Activated T-cell treated with anti-CD3 and anti-CD28 coated beads, Interleukin-2, amount 50 U/mL, for 24 hours (primary cell): Measurements from ENCODE around the gene ACTRT3.
"Not testable (repeated sequence)": the region's sequence is repeated elsewhere in the genome, so short reads cannot be mapped to it uniquely, and the experiment has no call there.

ENCODE experiments used
- DNase-seq: peaks from one replicate; pipeline ENCODE4 v3.0.0-alpha.2; 2020
- H3K27ac Mint-ChIP-seq: 2 replicates; pipeline ENCODE4 v1.8.0; 2020; ENCODE audit warnings: mild to moderate bottlenecking, mixed read lengths
- H3K27me3 Mint-ChIP-seq: 2 replicates; pipeline ENCODE4 v1.8.0; 2020; ENCODE audit warnings: mixed read lengths
- H3K36me3 Mint-ChIP-seq: 2 replicates; pipeline ENCODE4 v1.8.0; 2020; ENCODE audit warnings: low read depth, mixed read lengths
- H3K4me1 Mint-ChIP-seq: 2 replicates; pipeline ENCODE4 v1.8.0; 2020; ENCODE audit warnings: low read depth, mixed read lengths
- H3K4me3 Mint-ChIP-seq: 2 replicates; pipeline ENCODE4 v1.8.0; 2020; ENCODE audit warnings: mild to moderate bottlenecking, moderate library complexity, mixed read lengths
- H3K9me3 Mint-ChIP-seq: 2 replicates; pipeline ENCODE4 v1.8.0; 2020; ENCODE audit warnings: mixed read lengths

ACTRT3 gene

GRCh38 chr3:169758359-169758994, 10.9 kb downstream of the ACTRT3 start:
- DNase-seq = no peak
- Mint-ChIP-seq H3K27ac (peak overlapping the region; percentile 52), H3K9me3 (peaks cover 2% of the 10 kb centered on the region), H3K36me3 (no peaks in the 10 kb centered on the region), H3K27me3 (no peaks in the 10 kb centered on the region), H3K4me1 (peaks cover 36% of the 10 kb centered on the region), H3K4me3 (no peak overlapping the region)

DNA sequence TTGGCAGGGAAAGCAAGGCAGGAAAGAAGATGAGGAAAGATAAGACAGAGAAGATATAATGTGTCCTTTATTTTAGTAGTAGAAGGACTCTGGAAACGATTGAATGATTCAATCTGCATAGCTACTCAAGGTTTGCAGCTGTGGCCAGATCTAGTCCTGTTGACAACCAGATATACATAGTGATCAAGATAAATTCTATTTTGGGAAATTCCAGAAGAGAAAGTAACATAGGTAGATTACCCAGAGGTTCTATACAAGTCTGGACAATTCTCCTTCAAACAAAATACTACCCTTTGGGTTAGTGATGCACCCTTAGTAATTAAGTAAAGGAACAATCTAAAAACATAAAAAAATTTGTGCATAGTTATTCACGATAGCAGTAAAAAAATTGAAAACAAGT, 13.9 kb downstream of the ACTRT3 start:
- Mint-ChIP-seq H3K27me3 (peaks cover 11% of the 10 kb centered on the region), H3K36me3 (no peaks in the 10 kb centered on the region), H3K4me3 (no peak overlapping the region), H3K9me3 (peaks cover 2% of the 10 kb centered on the region), H3K27ac (no peak overlapping the region), H3K4me1 (peaks cover 27% of the 10 kb centered on the region)
- no peak for DNase-seq

DNA sequence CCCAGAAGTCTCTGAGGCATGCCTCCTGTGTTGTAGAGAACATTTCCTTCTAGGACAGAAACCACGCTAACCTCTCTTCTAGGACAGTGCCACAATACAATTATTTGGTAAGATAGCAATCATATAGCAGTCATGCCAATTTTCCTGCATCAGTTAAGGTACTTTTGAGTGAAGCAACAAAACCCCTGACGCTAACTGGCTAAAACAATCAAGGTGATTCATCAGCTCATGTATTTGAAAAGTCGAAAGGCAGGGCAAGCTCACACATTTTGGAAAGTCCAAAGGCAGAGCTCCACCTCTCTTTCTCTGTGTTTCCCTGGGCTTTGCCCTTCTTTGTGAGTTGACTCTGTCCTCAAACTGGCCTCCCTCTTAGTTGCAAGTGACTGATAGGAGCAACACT, 14.7 kb downstream of the ACTRT3 start:
- H3K27ac Mint-ChIP-seq = no peak overlapping the region
- peaks cover 2% of the 10 kb centered on the region for H3K9me3 Mint-ChIP-seq
- no peak overlapping the region for H3K4me3 Mint-ChIP-seq
- no peaks in the 10 kb centered on the region for H3K36me3 Mint-ChIP-seq
- DNase-seq = no peak
- peaks cover 15% of the 10 kb centered on the region for H3K27me3 Mint-ChIP-seq
- peaks cover 21% of the 10 kb centered on the region for H3K4me1 Mint-ChIP-seq

GRCh38 chr3:169751875-169752274, 17.5 kb downstream of the ACTRT3 start:
- H3K4me1 Mint-ChIP-seq = peaks cover 7% of the 10 kb centered on the region
- no peak overlapping the region for H3K4me3 Mint-ChIP-seq
- DNase-seq = no peak
- H3K27ac Mint-ChIP-seq = no peak overlapping the region
- H3K36me3 Mint-ChIP-seq = no peaks in the 10 kb centered on the region
- peaks cover 25% of the 10 kb centered on the region for H3K27me3 Mint-ChIP-seq
- peaks cover 2% of the 10 kb centered on the region for H3K9me3 Mint-ChIP-seq

- Mint-ChIP-seq H3K4me1 (peaks cover 7% of the 10 kb centered on the region), H3K36me3 (no peaks in the 10 kb centered on the region), H3K27ac (no peak overlapping the region), H3K27me3 (peaks cover 35% of the 10 kb centered on the region), H3K9me3 (no peaks in the 10 kb centered on the region), H3K4me3 (no peak overlapping the region)
- no peak for DNase-seq
Measured at GRCh38 chr3:169750665-169751064, 18.7 kb downstream of the ACTRT3 start.

DNA sequence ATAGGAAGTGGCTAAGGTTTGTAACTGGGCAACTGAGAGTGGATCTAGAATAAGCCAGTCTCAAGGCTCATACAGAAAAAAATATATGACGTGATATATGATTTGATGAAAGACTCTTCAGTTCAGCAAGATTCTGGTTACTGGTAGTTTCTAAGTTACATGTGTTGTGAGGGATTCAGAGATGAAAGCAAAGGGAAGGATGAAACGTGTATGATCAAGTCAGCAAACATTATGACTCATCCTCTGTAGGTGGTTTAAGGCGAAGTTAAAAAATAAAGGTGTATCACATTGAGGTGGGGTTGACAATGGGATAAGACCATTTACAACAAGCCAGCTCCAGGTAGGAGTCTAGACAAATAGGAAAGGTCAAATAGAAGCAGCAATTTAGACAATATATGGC, 20.7 kb downstream of the ACTRT3 start:
- no peak for DNase-seq
- no peak overlapping the region for H3K4me3 Mint-ChIP-seq

GRCh38 chr3:169746924-169747323, 22.4 kb downstream of the ACTRT3 start:
- Mint-ChIP-seq H3K27me3 (peaks cover 35% of the 10 kb centered on the region), H3K4me3 (no peak overlapping the region), H3K36me3 (no peaks in the 10 kb centered on the region), H3K4me1 (peaks cover 13% of the 10 kb centered on the region), H3K27ac (no peak overlapping the region), H3K9me3 (no peaks in the 10 kb centered on the region)
- no peak for DNase-seq

More for the DNA sequence above, 20.7 kb downstream of the ACTRT3 start:
- Mint-ChIP-seq H3K4me1 (peaks cover 13% of the 10 kb centered on the region), H3K27me3 (peaks cover 35% of the 10 kb centered on the region), H3K36me3 (no peaks in the 10 kb centered on the region), H3K27ac (no peak overlapping the region), H3K9me3 (no peaks in the 10 kb centered on the region)

GRCh38 chr3:169744366-169745054, 24.9 kb downstream of the ACTRT3 start:
- no peak for DNase-seq
- Mint-ChIP-seq H3K4me3 (no peak overlapping the region), H3K9me3 (no peaks in the 10 kb centered on the region), H3K36me3 (no peaks in the 10 kb centered on the region), H3K27ac (no peak overlapping the region), H3K4me1 (peaks cover 13% of the 10 kb centered on the region), H3K27me3 (peaks cover 23% of the 10 kb centered on the region)

DNA sequence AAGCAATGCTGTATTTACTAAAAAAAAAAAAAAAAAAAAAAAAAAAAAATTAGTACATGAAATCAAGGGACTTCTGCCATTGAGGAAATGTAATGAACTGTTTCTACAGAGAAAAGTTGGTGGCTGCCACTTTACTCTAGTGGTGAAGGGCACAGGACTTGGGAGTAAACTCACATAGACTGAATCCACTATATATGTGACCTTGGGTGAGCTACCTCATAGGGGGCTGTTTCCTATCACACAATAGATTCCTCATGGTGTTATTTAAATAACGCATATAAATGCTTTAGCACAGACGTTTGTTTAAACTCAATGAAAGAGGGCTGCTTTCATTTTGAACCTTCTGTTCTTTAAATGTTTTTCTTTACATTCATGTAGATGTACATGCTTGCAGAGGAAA, 30.3 kb downstream of the ACTRT3 start:
- Mint-ChIP-seq H3K4me3 (no peak overlapping the region), H3K9me3 (peaks cover 22% of the 10 kb centered on the region), H3K36me3 (no peaks in the 10 kb centered on the region)

DNA sequence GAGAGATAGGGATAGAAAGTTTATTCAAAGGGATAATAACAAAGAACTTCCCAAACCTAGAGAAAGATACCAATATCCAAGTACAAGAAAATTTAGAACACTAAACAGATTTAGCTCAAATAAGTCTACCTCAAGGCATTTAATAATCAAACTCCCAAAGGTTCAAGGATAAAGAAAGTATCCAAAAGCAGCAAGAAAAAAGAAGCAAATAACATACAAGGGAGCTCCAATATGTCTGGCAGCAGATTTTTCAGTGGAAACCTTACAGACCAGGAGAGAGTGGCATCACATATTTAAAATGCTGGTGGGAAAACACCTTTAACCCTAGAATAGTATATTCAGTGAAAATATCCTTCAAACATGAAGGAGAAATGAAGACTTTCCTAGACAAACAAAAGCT, 37.5 kb downstream of the ACTRT3 start:
- H3K4me3 Mint-ChIP-seq, H3K27ac Mint-ChIP-seq, H3K36me3 Mint-ChIP-seq, H3K4me1 Mint-ChIP-seq, DNase-seq: not testable (repeated sequence)
- Mint-ChIP-seq H3K9me3 (peaks cover 21% of the 10 kb centered on the region), H3K27me3 (peaks cover 65% of the 10 kb centered on the region)

More for the DNA sequence above, 30.3 kb downstream of the ACTRT3 start:
- Mint-ChIP-seq H3K27me3 (peaks cover 13% of the 10 kb centered on the region), H3K4me1 (no peaks in the 10 kb centered on the region), H3K27ac (no peak overlapping the region)
- DNase-seq = no peak

GRCh38 chr3:169722724-169723123, 46.6 kb downstream of the ACTRT3 start:
- peaks cover 32% of the 10 kb centered on the region for H3K27me3 Mint-ChIP-seq
- H3K4me3 Mint-ChIP-seq = no peak overlapping the region
- H3K27ac Mint-ChIP-seq = no peak overlapping the region
- no peak for DNase-seq
- H3K9me3 Mint-ChIP-seq = no peaks in the 10 kb centered on the region
- no peaks in the 10 kb centered on the region for H3K4me1 Mint-ChIP-seq
- H3K36me3 Mint-ChIP-seq = no peaks in the 10 kb centered on the region

GRCh38 chr3:169718415-169718814, 50.9 kb downstream of the ACTRT3 start:
- not testable (repeated sequence) for H3K4me1 Mint-ChIP-seq, H3K9me3 Mint-ChIP-seq, H3K36me3 Mint-ChIP-seq, H3K4me3 Mint-ChIP-seq, DNase-seq, H3K27ac Mint-ChIP-seq
- H3K27me3 Mint-ChIP-seq = peaks cover 32% of the 10 kb centered on the region
